ENCODE measurements around the gene BORA.

Gene BORA

DNA sequence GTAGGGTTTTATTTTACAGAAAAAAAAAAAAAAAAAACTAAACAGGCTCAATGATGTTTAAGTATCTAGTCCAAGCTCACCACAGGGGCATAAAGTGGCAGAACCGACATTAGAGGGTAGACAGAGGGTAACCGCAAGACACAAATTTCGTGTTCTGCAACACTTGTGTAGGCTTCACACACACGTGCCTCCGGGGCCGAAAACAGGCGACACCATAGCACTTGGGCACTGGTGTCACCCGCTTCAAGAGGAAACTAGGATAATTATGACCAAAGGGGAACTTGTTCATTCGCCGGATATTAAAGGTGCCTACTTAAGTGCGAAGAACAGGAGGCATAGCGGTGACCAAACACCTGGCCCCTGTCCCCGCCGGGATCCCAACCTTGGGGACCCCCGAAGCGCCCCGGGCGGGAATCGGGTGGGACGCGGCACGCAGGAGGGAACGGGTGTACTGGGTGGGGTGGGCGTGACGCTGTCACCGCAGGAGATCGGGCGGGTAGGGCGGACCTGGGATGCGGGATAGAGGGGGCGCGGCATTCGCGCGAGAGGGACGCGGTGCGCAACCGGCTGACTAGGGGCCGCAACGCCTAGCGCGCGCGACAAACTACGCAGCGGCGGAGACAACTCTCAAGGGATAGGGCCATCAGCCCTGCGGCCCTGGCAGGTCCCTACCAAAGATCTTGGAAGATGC lies 852 bp upstream of the BORA start:
- ATAC-seq (replicated peaks; ENCODE audit: extremely low read depth, poor library complexity, severe bottlenecking) (peak; percentile 24), DNase-seq (ENCODE audit: low spot score in 2 of 2) (peak; percentile 13 to 18)
- H3K4me3 Mint-ChIP-seq = peak overlapping the region; percentile 92
- H3K27ac Mint-ChIP-seq (ENCODE audit: low read depth) = peak overlapping the region; percentile 85
- H3K4me1 Mint-ChIP-seq = peaks cover 41% of the 10 kb centered on the region
- H3K9me3 Mint-ChIP-seq = no peaks in the 10 kb centered on the region
- no peaks in the 10 kb centered on the region for H3K27me3 Mint-ChIP-seq
- H3K36me3 Mint-ChIP-seq (ENCODE audit: insufficient read depth) = peaks cover 19% of the 10 kb centered on the region

DNA sequence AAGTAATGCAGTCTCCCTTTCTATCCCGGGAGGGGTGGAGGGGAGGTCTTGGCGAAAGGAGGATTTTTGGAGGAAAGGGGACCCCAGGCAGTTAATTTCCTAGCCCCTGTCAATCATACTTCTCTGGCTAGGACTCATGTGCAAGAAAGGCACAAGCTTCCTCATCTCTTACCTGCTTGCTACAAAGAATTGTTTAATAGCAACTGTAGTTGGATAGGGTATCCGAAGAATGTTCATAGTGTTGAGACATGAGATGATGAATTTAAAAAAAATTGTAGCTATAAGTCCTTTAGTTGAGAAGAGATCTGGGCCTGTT lies 525 bp downstream of the BORA start:
- ATAC-seq (replicated peaks; ENCODE audit: extremely low read depth, poor library complexity, severe bottlenecking) (no peak), DNase-seq (ENCODE audit: low spot score in 2 of 2) (no peak)
- H3K4me3 Mint-ChIP-seq = peak overlapping the region; percentile 92
- peak overlapping the region; percentile 85 for H3K27ac Mint-ChIP-seq (ENCODE audit: low read depth)
- H3K27me3 Mint-ChIP-seq = no peaks in the 10 kb centered on the region
- peaks cover 21% of the 10 kb centered on the region for H3K36me3 Mint-ChIP-seq (ENCODE audit: insufficient read depth)
- peaks cover 30% of the 10 kb centered on the region for H3K4me1 Mint-ChIP-seq
- no peaks in the 10 kb centered on the region for H3K9me3 Mint-ChIP-seq

DNA sequence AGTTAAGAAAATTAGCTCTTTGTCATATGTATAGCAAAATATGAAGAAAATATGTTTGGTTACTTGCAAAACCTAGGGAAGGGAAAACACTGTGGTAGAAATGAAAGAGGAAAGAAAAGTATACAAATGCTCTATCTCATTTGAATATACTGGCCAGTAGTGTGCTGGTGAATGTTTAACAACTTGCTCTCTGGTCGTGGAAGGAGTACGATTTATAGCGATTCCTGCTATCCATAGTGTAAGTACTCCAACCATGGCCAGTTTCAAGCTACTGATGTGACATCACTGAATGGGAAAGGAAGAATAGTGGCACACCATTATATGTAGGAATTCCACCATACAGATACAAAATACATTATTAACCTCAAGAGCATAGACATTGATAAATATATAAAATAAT lies 9.3 kb downstream of the BORA start:
- DNase-seq (ENCODE audit: low spot score in 2 of 2) (no peak), ATAC-seq (replicated peaks; ENCODE audit: extremely low read depth, poor library complexity, severe bottlenecking) (no peak)
- Mint-ChIP-seq H3K36me3 (ENCODE audit: insufficient read depth) (peaks cover 22% of the 10 kb centered on the region), H3K27ac (ENCODE audit: low read depth) (no peak overlapping the region), H3K4me1 (peaks cover 11% of the 10 kb centered on the region), H3K27me3 (no peaks in the 10 kb centered on the region), H3K9me3 (no peaks in the 10 kb centered on the region), H3K4me3 (no peak overlapping the region)

DNA sequence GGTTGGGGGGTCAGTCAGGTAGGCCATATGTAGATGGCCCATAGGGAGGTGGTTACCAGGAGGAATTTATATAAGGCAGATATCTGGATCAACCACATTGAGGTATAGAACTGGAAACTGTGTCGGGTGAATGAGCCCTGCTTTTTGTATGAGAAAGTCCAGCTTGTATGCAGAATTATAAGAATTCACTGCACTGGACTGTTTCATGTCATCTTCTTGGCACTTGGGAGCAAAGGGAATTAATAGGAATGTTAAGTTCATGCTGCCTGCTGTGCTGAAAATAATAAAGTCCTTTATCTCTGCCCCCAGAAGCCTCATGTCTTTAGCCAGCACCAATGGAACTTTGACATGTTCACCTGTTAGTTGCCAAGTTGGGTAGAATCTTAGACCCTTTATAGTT lies 12.3 kb downstream of the BORA start:
- no peak overlapping the region for H3K27ac Mint-ChIP-seq (ENCODE audit: low read depth)
- DNase-seq (ENCODE audit: low spot score in 2 of 2) = no peak
- H3K27me3 Mint-ChIP-seq = no peaks in the 10 kb centered on the region
- H3K4me3 Mint-ChIP-seq = no peak overlapping the region
- H3K4me1 Mint-ChIP-seq = peaks cover 11% of the 10 kb centered on the region
- H3K9me3 Mint-ChIP-seq = no peaks in the 10 kb centered on the region
- no peak for ATAC-seq (replicated peaks; ENCODE audit: extremely low read depth, poor library complexity, severe bottlenecking)
- peaks cover 22% of the 10 kb centered on the region for H3K36me3 Mint-ChIP-seq (ENCODE audit: insufficient read depth)

DNA sequence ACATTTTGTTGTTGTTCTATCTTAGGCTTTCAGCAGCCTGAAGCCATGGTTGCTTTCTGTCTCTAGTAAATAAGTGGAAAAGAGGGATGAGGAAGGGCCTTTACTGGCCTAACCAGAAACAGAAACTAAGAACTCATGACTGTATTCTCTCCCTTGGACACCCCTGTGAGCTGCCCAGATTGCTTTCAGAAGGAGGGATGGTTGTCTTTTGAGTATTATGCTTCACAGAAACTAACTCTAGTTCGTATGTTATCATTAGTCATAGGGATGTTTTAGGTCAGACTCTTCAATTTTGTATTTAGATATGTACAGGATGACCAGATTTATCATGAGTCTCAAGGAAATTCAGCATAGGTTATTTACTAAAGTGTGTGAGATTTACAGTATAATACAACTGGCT lies 17.5 kb downstream of the BORA start:
- no peak overlapping the region for H3K4me3 Mint-ChIP-seq
- H3K36me3 Mint-ChIP-seq (ENCODE audit: insufficient read depth) = peaks cover 18% of the 10 kb centered on the region
- DNase-seq (ENCODE audit: low spot score in 2 of 2) (no peak), ATAC-seq (replicated peaks; ENCODE audit: extremely low read depth, poor library complexity, severe bottlenecking) (no peak)
- H3K9me3 Mint-ChIP-seq = no peaks in the 10 kb centered on the region
- H3K27ac Mint-ChIP-seq (ENCODE audit: low read depth) = no peak overlapping the region
- no peaks in the 10 kb centered on the region for H3K27me3 Mint-ChIP-seq
- H3K4me1 Mint-ChIP-seq = peaks cover 31% of the 10 kb centered on the region

DNA sequence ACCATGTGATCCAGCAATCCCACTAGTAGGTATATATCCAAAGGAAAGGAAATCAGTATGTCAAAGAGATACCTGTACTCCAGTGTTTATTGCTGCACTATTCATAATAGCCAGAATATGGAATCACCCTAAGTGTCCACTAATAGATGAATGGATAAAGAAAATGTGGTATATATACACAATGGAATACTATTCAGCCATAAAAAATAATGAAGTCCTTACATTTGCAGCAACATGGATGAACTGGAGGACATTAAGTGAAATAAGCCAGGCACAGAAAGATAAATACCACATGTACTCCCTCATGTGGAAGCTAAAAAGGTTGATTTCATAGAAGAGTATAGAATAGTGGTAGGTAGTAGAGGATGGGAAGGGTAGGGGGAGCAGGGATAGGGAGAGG lies 23.5 kb downstream of the BORA start:
- Mint-ChIP-seq H3K4me3 (no peak overlapping the region), H3K4me1 (peaks cover 44% of the 10 kb centered on the region), H3K36me3 (ENCODE audit: insufficient read depth) (peaks cover 29% of the 10 kb centered on the region), H3K9me3 (peaks cover 9% of the 10 kb centered on the region), H3K27me3 (no peaks in the 10 kb centered on the region), H3K27ac (ENCODE audit: low read depth) (peak overlapping the region; percentile 11)
- no peak for DNase-seq (ENCODE audit: low spot score in 2 of 2)
- ATAC-seq (replicated peaks; ENCODE audit: extremely low read depth, poor library complexity, severe bottlenecking) = no peak

DNA sequence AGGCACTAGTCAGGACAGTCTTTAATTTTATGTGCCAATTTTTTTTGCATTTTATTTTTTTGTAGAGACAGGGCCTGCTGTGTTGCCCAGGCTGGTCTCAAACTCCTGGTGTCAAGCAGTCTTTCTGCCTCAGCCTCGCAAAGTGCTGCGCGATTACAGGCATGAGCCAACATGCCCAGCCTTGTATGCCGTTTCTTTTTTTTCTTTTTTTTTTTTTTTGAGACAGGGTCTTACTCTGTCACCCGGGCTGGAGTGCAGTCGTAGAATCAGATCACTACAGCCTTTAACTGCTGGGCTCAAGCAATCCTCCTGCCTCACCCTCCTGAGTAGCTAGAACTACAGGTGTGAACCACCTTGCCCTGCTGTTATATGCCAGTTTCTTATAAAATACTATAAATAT lies 26.4 kb downstream of the BORA start:
- H3K27ac Mint-ChIP-seq (ENCODE audit: low read depth) = no peak overlapping the region

DNA sequence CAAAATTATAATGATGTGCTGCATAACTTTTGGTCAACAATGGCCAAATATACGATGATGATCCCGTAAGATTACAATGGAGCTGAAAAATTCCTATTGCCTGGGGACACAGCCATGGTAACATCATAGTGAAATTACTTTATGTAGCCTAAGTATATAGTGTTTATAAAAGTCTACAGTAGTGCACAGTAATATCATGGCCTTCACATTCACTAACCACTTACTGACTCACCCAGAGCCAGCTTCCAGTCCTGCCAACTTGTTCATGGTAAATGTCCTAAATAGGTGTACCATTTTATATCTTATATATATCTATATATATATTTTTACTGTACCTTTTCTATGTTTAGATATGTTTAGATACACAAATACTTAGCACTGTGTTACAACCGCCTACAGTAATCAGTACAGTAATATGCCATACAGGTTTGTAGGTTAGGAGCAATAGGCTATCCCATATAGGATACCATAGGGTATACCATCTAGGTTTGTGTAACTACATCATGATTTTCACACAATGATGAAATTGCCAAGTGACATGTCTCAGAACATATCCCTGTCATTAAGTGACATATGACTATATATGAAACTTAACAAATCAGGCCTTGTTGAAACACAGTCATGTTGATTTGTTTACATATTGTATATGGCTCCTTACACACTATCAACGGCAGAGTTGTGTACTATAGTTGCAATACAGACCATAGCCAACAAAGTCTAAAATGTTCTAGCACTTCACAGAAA lies 30.2 kb downstream of the BORA start:
- H3K9me3 Mint-ChIP-seq = no peaks in the 10 kb centered on the region
- no peaks in the 10 kb centered on the region for H3K4me1 Mint-ChIP-seq
- H3K36me3 Mint-ChIP-seq (ENCODE audit: insufficient read depth) = peaks cover 57% of the 10 kb centered on the region
- H3K4me3 Mint-ChIP-seq = no peak overlapping the region
- no peaks in the 10 kb centered on the region for H3K27me3 Mint-ChIP-seq
- ATAC-seq (replicated peaks; ENCODE audit: extremely low read depth, poor library complexity, severe bottlenecking) (no peak), DNase-seq (ENCODE audit: low spot score in 2 of 2) (no peak)
- no peak overlapping the region for H3K27ac Mint-ChIP-seq (ENCODE audit: low read depth)

More for the DNA sequence above, 26.4 kb downstream of the BORA start:
- Mint-ChIP-seq H3K9me3 (peaks cover 9% of the 10 kb centered on the region), H3K36me3 (ENCODE audit: insufficient read depth) (peaks cover 41% of the 10 kb centered on the region), H3K27me3 (no peaks in the 10 kb centered on the region), H3K4me3 (no peak overlapping the region), H3K4me1 (peaks cover 31% of the 10 kb centered on the region)
- ATAC-seq (replicated peaks; ENCODE audit: extremely low read depth, poor library complexity, severe bottlenecking) (no peak), DNase-seq (ENCODE audit: low spot score in 2 of 2) (no peak)

DNA sequence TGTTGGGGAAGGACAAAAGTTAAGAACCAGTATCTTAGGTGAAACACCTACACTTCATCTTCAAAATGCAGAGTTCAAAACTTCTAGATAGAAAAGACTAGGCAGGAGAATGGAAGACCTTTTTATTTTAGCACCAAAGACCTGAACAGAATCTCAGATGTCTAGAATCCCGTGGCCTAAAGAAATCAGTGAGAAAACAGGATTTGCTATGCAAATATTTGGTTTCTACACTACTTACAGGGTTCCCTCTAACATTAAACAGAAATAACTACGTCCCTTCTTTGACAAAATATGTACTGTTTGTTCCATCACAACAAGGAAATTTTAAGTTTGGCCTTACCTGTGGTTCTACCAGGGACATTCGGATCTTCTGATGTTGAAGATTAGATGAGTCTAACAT lies 32.5 kb downstream of the BORA start:
- Mint-ChIP-seq H3K27me3 (no peaks in the 10 kb centered on the region), H3K36me3 (ENCODE audit: insufficient read depth) (peaks cover 69% of the 10 kb centered on the region), H3K4me1 (no peaks in the 10 kb centered on the region), H3K27ac (ENCODE audit: low read depth) (no peak overlapping the region), H3K4me3 (no peak overlapping the region), H3K9me3 (no peaks in the 10 kb centered on the region)
- DNase-seq (ENCODE audit: low spot score in 2 of 2) (no peak), ATAC-seq (replicated peaks; ENCODE audit: extremely low read depth, poor library complexity, severe bottlenecking) (no peak)

DNA sequence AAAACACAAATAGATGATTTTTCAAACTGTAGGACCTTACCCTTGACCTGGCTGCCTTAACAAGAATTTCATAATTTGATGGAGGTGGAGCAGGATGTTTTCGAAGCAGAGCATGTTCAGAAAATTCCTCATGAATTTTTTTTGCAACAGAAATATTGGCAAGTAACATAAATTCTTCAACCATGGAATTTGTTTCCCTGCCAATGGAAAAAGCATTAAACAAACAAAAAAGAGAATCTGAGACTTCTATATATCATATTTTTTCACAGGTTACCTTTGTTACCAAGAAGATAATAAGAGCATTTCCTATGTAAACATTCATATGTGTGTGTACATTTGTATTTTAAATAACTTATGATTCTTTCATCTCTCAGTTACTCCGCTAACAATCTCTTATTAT lies 35.7 kb downstream of the BORA start:
- no peak overlapping the region for H3K27ac Mint-ChIP-seq (ENCODE audit: low read depth)
- no peaks in the 10 kb centered on the region for H3K9me3 Mint-ChIP-seq
- no peak for ATAC-seq (replicated peaks; ENCODE audit: extremely low read depth, poor library complexity, severe bottlenecking)
- no peaks in the 10 kb centered on the region for H3K27me3 Mint-ChIP-seq
- H3K4me3 Mint-ChIP-seq = no peak overlapping the region
- no peak for DNase-seq (ENCODE audit: low spot score in 2 of 2)
- H3K36me3 Mint-ChIP-seq (ENCODE audit: insufficient read depth) = peaks cover 73% of the 10 kb centered on the region
- no peaks in the 10 kb centered on the region for H3K4me1 Mint-ChIP-seq

DNA sequence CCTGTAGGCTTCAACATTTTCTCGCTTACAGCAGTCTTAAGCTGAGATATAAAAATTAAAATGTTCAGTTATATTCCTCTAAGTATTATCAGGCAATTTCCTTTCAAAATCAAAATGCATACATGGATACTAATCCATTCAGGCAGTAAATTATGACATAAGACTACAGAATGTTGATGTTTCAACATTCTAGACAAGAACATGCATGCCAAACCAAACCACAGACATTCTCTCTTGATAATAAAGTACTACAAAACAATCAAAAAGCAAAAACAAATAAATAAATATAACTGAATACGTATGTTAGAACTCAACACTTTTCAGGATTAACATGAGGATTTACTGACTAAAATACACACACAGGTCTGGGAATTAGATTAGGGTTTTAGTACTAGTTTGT lies 46.3 kb downstream of the BORA start:
- Mint-ChIP-seq H3K4me1 (peaks cover 23% of the 10 kb centered on the region), H3K36me3 (ENCODE audit: insufficient read depth) (peaks cover 72% of the 10 kb centered on the region), H3K4me3 (no peak overlapping the region), H3K27me3 (no peaks in the 10 kb centered on the region), H3K9me3 (no peaks in the 10 kb centered on the region), H3K27ac (ENCODE audit: low read depth) (no peak overlapping the region)
- no peak for DNase-seq (ENCODE audit: low spot score in 2 of 2)
- no peak for ATAC-seq (replicated peaks; ENCODE audit: extremely low read depth, poor library complexity, severe bottlenecking)

DNA sequence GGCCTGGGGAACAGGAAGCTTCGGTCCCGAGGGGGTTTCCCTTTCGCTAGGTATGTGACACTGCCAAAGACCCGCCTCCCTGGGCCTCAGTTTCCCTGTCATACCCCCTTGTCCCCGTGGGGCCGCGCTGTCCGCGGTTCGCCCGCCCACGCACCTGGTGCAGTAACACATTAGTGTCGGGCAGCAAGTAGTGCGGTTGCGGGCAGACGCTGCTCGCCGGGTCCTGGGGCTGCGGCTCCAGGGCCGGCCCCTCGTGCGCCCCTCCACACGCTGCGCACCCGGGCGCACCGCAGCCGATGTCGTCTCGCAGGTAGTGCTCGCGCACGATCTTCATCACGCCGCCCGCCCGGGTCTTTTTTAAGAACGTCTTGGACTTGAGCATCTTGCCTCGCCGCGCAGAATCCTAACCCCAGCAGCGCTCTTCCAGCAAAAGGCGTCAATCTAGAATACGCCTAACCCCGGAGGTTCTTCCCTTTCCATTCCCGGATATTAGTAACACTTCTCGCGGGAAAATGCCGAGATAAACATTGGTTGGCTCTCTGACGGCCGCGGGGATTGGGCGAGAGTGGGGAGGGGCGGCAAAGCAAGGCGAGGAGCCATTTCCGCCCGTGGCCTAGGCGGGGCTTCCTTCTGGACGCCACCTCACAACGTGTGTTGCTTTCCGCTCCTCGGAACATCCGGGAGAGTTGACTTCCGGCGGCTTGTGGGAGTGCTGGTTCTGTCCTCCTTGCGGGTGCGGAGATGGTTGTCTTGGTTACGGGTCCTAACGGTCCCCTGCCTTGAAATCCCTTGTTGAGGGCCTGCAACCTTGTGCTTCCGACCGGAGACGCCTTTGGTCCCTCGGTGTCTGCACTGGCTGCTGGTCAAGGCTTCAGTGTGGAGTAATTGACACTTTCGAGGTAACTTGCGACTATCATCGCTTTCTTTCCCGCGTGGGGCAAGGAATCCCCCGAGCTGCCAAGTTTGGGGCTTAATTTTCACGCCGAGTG lies 54.0 kb downstream of the BORA start, which contains the start of the genes DIS3 and PIBF1:
TSS of gene DIS3 (minus strand) at position 450 of the 989 bp plus-strand sequence. CDS start at position 382, 68 bp downstream.
TSS of gene PIBF1 (plus strand) at position 683 of the 989 bp plus-strand sequence. CDS start 1,337 bp downstream, outside the sequence.
- ATAC-seq (replicated peaks; ENCODE audit: extremely low read depth, poor library complexity, severe bottlenecking) = peak; percentile 96
- Mint-ChIP-seq H3K27ac (ENCODE audit: low read depth) (peak within 1 kb of the TSS; percentile 98), H3K27me3 (no peaks in the 10 kb centered on the region), H3K36me3 (ENCODE audit: insufficient read depth) (peaks cover 36% of the 10 kb centered on the region), H3K9me3 (no peaks in the 10 kb centered on the region), H3K4me3 (peak within 1 kb of the TSS; percentile 100), H3K4me1 (peaks cover 68% of the 10 kb centered on the region)
- peak; percentile 86 to 93 for DNase-seq (ENCODE audit: low spot score in 2 of 2)
